OCI-LY3 (cell line): ENCODE measurements around the gene ELAVL3.

ENCODE experiments used
- CTCF ChIP-seq: fragments of 200-600, 300-600 bp; sonication (generic); IDR thresholded peaks from 2 replicates; pipeline ENCODE4 v1.5.1; 2014; ENCODE audit warnings: antibody characterized with exemption, low read length, low read depth
- EZH2phosphoT487 ChIP-seq: fragments of 200-600 bp; shearing (Covaris generic); IDR thresholded peaks from 2 replicates; pipeline ENCODE4 v1.6.1; 2018; ENCODE audit warnings: antibody characterized with exemption, mixed run types, low read depth

DNA sequence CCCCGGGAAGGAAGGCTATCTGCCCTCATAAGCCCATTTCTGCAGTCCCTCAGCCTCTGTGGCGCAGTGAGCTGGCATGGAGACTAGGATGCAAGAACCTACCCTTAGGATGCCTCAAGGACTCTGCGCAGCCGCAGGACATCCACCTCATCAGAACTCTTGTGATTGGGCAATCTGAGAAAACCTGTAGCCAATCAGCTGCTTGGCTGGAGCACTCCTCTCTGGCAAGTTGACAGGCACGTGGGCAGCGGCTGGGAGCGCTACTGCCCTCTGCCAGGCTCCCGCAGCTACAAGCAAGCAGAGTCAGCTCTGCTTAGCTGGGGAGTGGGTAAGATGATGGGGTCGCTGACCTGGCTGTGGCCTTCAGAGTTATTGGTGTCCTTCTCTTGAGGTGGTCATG lies 49.6 kb upstream of the ELAVL3 start:
- TF ChIP-seq CTCF (0 out of 2 replicates have a peak, but pooled peaks have one; percentile 14), EZH2phosphoT487 (no peak)
